Measurements from ENCODE around the gene CLDN7. TPM values are rescaled to one million over a fixed set of nuclear protein-coding genes. Genes with fewer than 3 reads are reported as not detected.

The CLDN7 gene
- total and polyA plus RNA-seq, 2 experiments from 2014 or later = 0.51 to 0.83 TPM

GRCh38 chr17:7235693-7236665 is 26.3 kb downstream of the CLDN7 start:
- peaks cover 6% of the 10 kb centered on the region for H3K36me3 ChIP-seq
- no peak overlapping the region for H3K4me3 ChIP-seq
- no peaks in the 10 kb centered on the region for H3K9me3 ChIP-seq (ENCODE audit: low read depth)
- peak overlapping the region; percentile 83 for H3K27ac ChIP-seq
- no peak for TF ChIP-seq CTCF (IDR thresholded peaks at IDR 0.05; ENCODE audit: low read depth, low read length)
- peaks cover 18% of the 10 kb centered on the region for H3K4me1 ChIP-seq (ENCODE audit: low read depth)
- no peaks in the 10 kb centered on the region for H3K27me3 ChIP-seq
- DNase-seq (ENCODE audit: low read depth in 1 of 2, low spot score in 1 of 2) = peak in 1 of 2 donors; percentile 36

- TF ChIP-seq CTCF (IDR thresholded peaks at IDR 0.05; ENCODE audit: low read depth, low read length) = no peak
Observed at GRCh38 chr17:7234083-7234951, 28.0 kb downstream of the CLDN7 start, which contains the start of gene DVL2. TSS of gene DVL2 (minus strand) at chr17:7234517. CDS start at chr17:7234262, 255 bp downstream.

GRCh38 chr17:7233701-7234082 is 28.6 kb downstream of the CLDN7 start:
- Histone ChIP-seq H3K4me3 (peak overlapping the region; percentile 79), H3K9me3 (ENCODE audit: low read depth) (no peaks in the 10 kb centered on the region), H3K4me1 (ENCODE audit: low read depth) (peaks cover 9% of the 10 kb centered on the region), H3K27ac (peak overlapping the region; percentile 89), H3K27me3 (no peaks in the 10 kb centered on the region), H3K36me3 (peaks cover 14% of the 10 kb centered on the region)
- TF ChIP-seq CTCF (IDR thresholded peaks at IDR 0.05; ENCODE audit: low read depth, low read length) = no peak
- no peak for DNase-seq (ENCODE audit: low read depth in 1 of 2, low spot score in 1 of 2)

More at GRCh38 chr17:7234083-7234951, 28.0 kb downstream of the CLDN7 start, which contains the start of gene DVL2:
- no peaks in the 10 kb centered on the region for H3K27me3 ChIP-seq
- DNase-seq (ENCODE audit: low read depth in 1 of 2, low spot score in 1 of 2) = peak; percentile 96 to 97
- peaks cover 8% of the 10 kb centered on the region for H3K36me3 ChIP-seq
- peak within 1 kb of the TSS; percentile 89 for H3K27ac ChIP-seq
- peaks cover 9% of the 10 kb centered on the region for H3K4me1 ChIP-seq (ENCODE audit: low read depth)
- peak within 1 kb of the TSS; percentile 79 for H3K4me3 ChIP-seq
- no peaks in the 10 kb centered on the region for H3K9me3 ChIP-seq (ENCODE audit: low read depth)

GRCh38 chr17:7232114-7232513 is 30.2 kb downstream of the CLDN7 start:
- Histone ChIP-seq H3K36me3 (peaks cover 29% of the 10 kb centered on the region), H3K27ac (no peak overlapping the region), H3K9me3 (ENCODE audit: low read depth) (no peaks in the 10 kb centered on the region), H3K4me3 (no peak overlapping the region), H3K4me1 (ENCODE audit: low read depth) (peaks cover 9% of the 10 kb centered on the region), H3K27me3 (no peaks in the 10 kb centered on the region)
- DNase-seq (ENCODE audit: low read depth in 1 of 2, low spot score in 1 of 2) = no peak
- TF ChIP-seq CTCF (IDR thresholded peaks at IDR 0.05; ENCODE audit: low read depth, low read length) = no peak

GRCh38 chr17:7229504-7229903 is 32.8 kb downstream of the CLDN7 start:
- H3K36me3 ChIP-seq = peaks cover 46% of the 10 kb centered on the region
- H3K4me1 ChIP-seq (ENCODE audit: low read depth) = peaks cover 4% of the 10 kb centered on the region
- no peak for TF ChIP-seq CTCF (IDR thresholded peaks at IDR 0.05; ENCODE audit: low read depth, low read length)
- no peak overlapping the region for H3K27ac ChIP-seq
- no peak for DNase-seq (ENCODE audit: low read depth in 1 of 2, low spot score in 1 of 2)
- H3K4me3 ChIP-seq = no peak overlapping the region
- no peaks in the 10 kb centered on the region for H3K9me3 ChIP-seq (ENCODE audit: low read depth)
- H3K27me3 ChIP-seq = no peaks in the 10 kb centered on the region
